HepG2 (cell line): ENCODE measurements around the gene PYGL.

Source experiments
- CTCF ChIP-seq: sonication (generic); formaldehyde crosslinking; IDR thresholded peaks from 2 replicates; pipeline ENCODE4 v1.5.0; 2020; ENCODE audit warnings: mild to moderate bottlenecking, missing genetic modification reagents, moderate library complexity
- NFE2 ChIP-seq: sonication (generic); formaldehyde crosslinking; IDR thresholded peaks from 2 replicates; pipeline ENCODE4 v1.4.0; 2020; ENCODE audit warnings: missing genetic modification reagents
- NRL ChIP-seq: sonication (generic); formaldehyde crosslinking; IDR thresholded peaks from 2 replicates; pipeline ENCODE4 v1.5.0; 2020; ENCODE audit warnings: missing genetic modification reagents, mild to moderate bottlenecking, moderate library complexity, borderline replicate concordance
- POLR2A ChIP-seq, 2 experiments: IDR thresholded peaks; 2 replicates each; pipeline ENCODE4 v1.6.1; 2011; ENCODE audit warnings: low read depth in 2 of 2, low read length in 2 of 2, mild to moderate bottlenecking in 1 of 2, moderate library complexity in 1 of 2; ENCODE audit not compliant: insufficient read depth in 1 of 2
- POLR2AphosphoS5 ChIP-seq: IDR thresholded peaks from 2 replicates; pipeline ENCODE4 v1.6.1; 2012; ENCODE audit warnings: low read depth, low read length
- SNAPC2 ChIP-seq: sonication (generic); formaldehyde crosslinking; IDR thresholded peaks from 2 replicates; pipeline ENCODE4 v1.8.1; 2022; ENCODE audit warnings: mild to moderate bottlenecking, missing genetic modification reagents
- ZFP37 ChIP-seq: sonication (generic); formaldehyde crosslinking; IDR thresholded peaks from 2 replicates; pipeline ENCODE4 v1.4.0; 2020; ENCODE audit warnings: missing genetic modification reagents, borderline replicate concordance
- ZFX ChIP-seq: sonication (generic); formaldehyde crosslinking; IDR thresholded peaks from 2 replicates; pipeline ENCODE4 v1.4.0; 2020; ENCODE audit warnings: mild to moderate bottlenecking, low read depth, missing genetic modification reagents, moderate library complexity
- ZNF3 ChIP-seq: IDR thresholded peaks from 2 replicates; pipeline ENCODE4 v1.7.0; 2017; ENCODE audit warnings: inconsistent platforms
- ZNF615 ChIP-seq: sonication (generic); formaldehyde crosslinking; IDR thresholded peaks from 2 replicates; pipeline ENCODE4 v1.5.0; 2020; ENCODE audit warnings: mild to moderate bottlenecking, missing genetic modification reagents, borderline replicate concordance
- ZNF646 ChIP-seq: sonication (generic); formaldehyde crosslinking; IDR thresholded peaks from 2 replicates; pipeline ENCODE4 v1.9.0; 2021; ENCODE audit warnings: mild to moderate bottlenecking, missing genetic modification reagents
- ZXDC ChIP-seq: sonication (generic); formaldehyde crosslinking; IDR thresholded peaks from 2 replicates; pipeline ENCODE4 v1.5.0; 2020; ENCODE audit warnings: mild to moderate bottlenecking, missing genetic modification reagents

GRCh38 chr14:50935126-50936015 lies 8.9 kb downstream of the PYGL start:
- no peak for TF ChIP-seq ZNF615
- no peak for TF ChIP-seq NRL
- no peak for TF ChIP-seq ZNF3 (CRISPR knock-in tag)
- TF ChIP-seq ZFP37 (CRISPR knock-in tag), result no peak
- TF ChIP-seq POLR2A (IDR thresholded peaks at IDR 0.05; ENCODE audit: insufficient read depth in 1 of 2, low read depth in 2 of 2, low read length in 2 of 2), result no peak
- TF ChIP-seq CTCF, result no peak
- no peak for TF ChIP-seq ZNF646 (CRISPR knock-in tag)
- no peak for TF ChIP-seq POLR2AphosphoS5
- TF ChIP-seq ZXDC, result no peak
- TF ChIP-seq ZFX, result no peak
- no peak for TF ChIP-seq NFE2 (CRISPR knock-in tag)
- TF ChIP-seq SNAPC2 (CRISPR knock-in tag), result no peak
